ENCODE data around the gene TEAD3.
A peak's percentile ranks its signal among the peaks of the same experiment; 100 is the strongest.
"Not testable (repeated sequence)": the region's sequence is repeated elsewhere in the genome, so short reads cannot be mapped to it uniquely, and the experiment has no call there.

The TEAD3 gene

DNA sequence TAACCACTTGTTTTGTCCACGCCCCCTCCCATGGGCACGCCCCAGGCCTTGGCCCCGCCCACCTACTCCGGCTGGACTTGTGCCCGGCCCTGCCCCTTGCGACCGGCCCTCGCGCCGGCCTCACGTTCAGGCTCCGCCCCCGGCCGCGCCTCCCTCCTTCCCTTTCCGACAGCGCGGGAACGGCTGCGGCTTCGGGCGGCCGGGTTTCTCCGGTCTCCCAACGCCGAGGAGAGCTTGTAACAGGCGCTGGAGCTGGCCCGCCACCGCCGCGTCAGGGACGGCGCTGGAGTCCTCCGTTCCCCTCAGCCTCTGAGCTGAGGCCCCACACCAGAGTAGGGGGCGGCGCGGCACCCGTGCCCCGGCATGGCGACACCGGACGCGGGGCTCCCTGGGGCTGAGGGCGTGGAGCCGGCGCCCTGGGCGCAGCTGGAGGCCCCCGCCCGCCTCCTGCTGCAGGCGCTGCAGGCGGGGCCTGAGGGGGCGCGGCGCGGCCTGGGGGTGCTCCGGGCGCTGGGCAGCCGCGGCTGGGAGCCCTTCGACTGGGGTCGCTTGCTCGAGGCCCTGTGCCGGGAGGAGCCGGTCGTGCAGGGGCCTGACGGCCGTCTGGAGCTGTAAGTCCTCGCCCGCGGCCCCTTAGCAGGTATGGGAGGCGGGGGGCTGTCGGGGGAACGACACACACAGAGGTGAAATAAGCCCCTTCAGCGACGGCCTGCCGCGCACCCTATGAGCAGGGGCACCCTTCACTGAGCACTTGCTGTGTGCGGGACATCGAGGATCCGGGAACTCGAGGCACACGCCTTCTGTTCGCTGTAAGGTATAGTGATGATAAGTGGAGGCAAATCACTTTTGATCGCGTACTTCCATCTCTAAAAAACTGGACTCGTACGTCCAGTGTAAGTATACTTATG lies 44.4 kb downstream of the TEAD3 start, which contains the start of gene FANCE:
FANCE (plus strand) TSS at position 156 of the 908 bp plus-strand sequence; CDS start at position 364, 208 bp downstream.
- peak; percentile 83 to 84 for DNase-seq (ENCODE audit: low read depth in 1 of 2, low spot score in 1 of 2)

DNA sequence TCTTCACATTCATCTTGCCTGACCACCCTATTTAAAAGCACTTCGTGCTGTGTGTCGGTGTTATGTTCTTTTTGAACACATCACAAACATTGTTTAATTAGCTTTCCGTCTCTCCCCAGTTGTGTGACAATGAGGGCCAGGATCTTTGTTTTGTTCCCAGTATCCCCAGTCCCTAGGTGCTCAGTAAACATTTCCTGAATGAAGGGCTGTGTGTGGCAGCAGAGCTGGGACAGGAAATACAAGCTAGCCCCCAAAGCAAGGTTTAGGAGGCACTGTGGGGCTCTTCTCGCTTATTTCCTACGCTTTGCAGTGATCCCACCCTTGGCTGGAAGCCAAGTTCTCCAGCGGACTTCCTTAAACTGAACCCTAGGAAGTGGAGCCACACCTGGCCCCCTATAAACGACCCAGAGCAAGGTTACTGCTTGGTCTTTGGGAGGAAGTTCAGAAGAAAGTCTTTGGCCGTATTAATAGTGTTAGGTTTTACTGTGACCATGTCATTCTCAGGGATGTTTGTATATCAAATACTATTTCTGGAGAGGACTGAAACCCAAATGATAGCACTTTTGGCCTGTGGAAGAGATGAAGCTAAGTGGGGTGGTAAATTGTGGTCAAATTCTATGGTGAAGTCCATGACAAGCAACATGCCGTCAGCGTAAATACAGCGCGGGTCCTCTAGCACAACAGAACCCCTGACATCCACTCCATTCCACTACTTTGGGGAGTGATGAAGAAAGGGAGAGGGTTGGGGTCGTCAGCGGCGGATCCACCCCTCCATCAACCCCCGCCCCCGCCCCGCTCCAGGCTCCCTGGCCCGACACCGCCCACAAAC lies 45.3 kb downstream of the TEAD3 start:
- no peak for DNase-seq (ENCODE audit: low read depth in 1 of 2, low spot score in 1 of 2)

DNA sequence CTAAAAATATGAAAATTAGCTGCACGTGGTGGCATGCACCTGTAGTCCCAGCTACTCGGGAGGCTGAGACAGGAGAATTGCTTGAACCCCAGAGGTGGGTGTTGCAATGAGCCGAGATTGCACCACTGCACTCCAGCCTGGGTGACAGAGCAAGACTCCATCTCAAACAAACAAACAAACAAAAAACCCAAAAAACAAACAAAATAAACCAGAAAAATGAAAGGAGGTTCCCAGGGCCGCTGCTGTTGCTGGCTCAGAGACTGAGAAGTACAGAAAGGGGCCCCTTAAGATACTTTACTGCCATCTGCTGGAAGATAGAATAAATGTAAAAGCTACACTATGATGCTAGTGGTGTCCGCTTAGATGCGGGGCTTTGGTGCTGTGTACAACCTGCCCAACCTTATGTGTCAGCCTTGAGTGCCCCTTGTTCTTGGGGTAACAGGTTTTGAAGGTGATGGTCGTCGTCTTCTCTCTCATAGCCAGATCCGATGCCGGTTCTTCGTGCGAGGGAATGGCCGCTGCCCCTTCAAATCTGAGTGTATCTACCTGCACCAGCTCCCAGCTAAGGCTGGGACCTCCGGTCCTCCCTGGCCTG lies 47.5 kb downstream of the TEAD3 start:
- DNase-seq (ENCODE audit: low read depth in 1 of 2, low spot score in 1 of 2) = no peak

DNA sequence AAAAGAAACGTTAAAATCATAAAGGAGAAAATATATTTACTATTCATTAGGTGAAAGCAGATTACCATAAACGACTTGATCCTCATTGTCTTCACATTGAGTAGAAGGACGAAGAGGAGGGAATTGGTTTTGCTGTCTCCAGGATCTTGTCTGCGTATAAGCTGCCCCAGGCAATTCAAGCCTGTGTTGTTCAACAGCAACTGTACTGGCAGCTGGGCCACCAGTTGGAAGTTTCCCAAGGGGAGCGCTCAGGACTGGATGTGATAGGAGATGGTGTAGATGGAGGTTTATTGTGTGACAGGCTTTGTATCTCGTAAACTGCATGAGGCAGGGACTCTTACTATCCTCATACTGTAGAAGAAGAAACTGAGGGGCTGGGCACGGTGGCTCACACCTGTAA lies 48.7 kb downstream of the TEAD3 start:
- DNase-seq (ENCODE audit: low read depth in 1 of 2, low spot score in 1 of 2) = no peak

DNA sequence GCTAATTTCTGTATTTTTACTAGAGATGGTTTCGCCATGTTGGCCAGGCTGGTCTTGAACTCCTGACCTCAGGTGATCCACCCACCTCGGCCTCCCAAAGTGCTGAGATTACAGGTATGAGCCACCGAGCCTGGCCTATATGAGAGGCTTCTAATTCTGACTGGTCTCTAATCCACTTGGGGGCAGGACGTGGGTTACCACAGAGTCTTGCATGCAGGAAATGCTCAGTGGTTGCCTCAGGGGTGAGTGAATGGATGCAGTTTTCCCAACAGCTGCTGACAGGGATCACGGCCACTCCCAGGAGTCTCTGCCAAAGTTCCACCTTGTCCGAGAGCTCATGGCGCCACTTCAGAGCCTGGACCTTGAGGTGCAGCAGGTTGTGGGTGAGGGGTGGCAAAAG lies 51.2 kb downstream of the TEAD3 start:
- no peak for DNase-seq (ENCODE audit: low read depth in 1 of 2, low spot score in 1 of 2)

DNA sequence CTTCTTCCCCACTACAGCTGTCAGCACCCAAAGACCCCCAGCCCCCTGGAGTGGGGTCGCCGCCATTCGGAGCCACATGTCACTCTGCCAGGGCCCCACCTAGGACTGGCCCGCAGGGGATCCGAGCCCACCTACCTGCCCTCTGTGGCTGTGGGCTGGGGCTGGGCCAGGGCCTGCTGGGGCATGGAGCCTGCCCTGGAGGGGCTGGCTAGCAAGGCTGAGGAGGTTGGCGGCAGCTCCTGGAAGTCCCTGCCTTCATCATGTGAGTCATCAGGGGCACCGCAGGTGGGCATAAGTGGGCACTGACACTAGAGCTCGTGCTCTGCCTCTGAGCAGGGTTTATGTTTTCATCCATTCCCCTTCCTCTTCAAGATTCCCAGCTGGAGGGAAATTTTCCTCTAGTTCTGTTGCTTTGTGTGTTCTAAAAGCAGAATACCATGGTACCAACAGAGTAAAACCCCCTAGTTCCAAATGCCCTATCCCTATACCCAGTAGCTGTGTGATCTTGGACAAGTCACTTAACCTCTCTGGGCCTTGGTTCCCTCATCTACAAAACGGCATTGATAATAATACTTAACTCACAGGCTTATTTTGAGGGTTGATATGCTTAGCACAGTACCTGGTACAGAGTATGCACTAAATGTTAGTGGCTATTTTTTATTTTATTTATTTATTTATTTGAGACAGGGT lies 53.4 kb downstream of the TEAD3 start:
- no peak for DNase-seq (ENCODE audit: low read depth in 1 of 2, low spot score in 1 of 2)

DNA sequence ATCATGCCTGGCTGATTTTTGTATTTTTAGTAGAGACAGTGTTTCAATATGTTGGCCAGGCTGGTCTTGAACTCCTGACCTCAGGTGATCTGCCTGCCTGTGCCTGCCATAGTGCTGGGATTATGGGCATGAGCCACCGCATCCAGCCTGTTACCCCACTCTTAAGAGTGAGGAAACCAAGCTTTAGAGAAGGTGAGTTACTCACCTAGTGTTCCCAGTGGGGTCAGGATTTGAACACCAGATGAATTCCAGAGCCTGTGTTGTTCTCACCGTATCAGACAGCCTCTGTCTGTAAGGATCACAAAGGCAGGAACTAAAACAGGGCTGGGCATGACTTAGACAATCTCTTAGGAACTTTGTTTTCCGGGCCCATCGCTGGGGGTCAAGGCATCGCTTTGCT lies 54.2 kb downstream of the TEAD3 start:
- DNase-seq (ENCODE audit: low read depth in 1 of 2, low spot score in 1 of 2) = no peak

DNA sequence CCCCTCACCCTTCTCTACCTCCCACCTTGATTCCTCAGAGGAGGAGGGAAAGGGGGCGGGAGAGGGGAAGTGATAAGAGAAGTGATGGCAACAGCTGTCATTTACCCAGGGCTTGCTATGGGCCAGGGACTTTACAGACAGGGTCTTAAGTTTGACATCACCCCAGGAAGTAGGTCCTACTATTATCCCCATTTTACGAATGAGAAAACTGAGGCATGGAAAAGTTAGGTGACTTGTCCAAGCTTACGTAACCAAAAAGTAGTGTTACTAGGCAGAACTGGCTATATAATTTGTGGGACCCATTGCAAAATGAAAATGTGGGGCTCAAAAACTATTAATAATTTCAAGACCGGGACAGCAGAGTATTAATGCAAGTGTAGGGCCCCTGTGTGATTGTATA lies 55.2 kb downstream of the TEAD3 start:
- no peak for DNase-seq (ENCODE audit: low read depth in 1 of 2, low spot score in 1 of 2)

DNA sequence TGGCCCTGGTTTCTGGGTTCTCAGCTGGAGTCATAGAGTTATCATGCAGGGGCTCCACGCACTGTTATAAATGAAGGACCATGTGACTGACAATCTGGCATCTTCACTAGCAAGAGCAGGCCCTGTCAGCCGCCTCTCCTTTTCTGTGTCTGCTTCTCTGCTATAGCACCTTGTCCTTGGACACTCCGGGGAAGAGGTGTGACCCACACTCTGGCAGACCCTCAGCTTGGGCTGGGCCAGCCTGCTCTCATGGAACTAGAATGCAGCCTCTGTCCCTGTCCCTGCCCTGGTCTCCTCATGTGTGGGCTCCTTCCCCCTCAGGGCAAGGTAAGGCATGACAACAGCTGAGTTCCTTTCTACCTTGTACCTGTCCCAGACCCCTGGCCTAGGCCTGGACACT lies 55.7 kb downstream of the TEAD3 start:
- no peak for DNase-seq (ENCODE audit: low read depth in 1 of 2, low spot score in 1 of 2)

DNA sequence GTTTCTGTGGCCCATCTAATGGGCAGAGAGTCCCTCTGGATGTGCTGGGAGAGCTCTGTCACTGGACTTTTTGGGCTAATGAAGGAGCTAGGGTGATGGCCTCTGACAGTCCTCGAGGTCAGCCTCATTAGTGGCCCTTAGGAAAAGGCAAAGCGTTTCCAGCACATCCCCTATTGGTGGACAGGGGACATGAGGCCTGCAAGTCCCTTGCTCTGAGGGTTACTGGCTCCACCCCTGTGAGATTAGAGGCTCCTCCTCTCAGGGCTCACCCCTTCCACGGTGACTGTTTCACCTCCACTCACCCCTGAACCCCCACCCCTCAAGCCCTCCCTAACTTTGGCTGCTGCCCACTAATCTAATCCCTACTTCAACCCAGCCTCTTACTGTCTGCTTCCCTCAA lies 57.6 kb downstream of the TEAD3 start:
- DNase-seq (ENCODE audit: low read depth in 1 of 2, low spot score in 1 of 2) = no peak

DNA sequence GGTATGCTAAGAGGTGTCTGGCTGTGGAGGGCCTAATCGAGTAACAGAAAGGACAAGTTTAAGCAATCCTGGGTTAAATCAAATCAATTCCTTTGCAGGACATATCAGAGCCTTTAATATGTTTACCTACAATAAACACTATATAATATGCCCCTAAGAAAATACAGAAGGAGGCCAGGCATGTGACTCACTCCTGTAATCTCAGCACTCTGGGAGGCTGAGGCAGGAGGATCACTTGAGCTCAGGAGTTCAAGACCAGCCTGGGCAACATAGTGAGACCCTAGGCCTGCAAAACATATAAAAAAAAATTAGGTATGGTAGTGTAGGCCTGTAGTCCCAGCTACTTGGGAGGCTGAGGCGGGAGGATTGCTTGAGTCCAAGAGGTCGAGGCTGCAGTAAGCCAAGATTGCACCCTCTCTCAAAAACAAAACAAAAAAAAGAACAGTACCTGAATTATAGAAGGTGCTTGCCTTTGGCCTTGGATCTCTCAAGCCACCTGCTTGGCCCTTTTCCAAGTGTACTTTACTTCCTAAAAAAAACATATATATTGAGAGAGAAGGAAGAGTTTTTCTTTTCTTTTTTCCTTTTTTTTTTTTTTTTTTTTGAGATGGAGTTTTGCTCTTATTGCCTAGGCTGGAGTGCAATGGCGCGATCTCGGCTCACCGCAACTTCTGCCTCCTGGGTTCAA lies 58.4 kb downstream of the TEAD3 start:
- not testable (repeated sequence) for DNase-seq (ENCODE audit: low read depth in 1 of 2, low spot score in 1 of 2)

DNA sequence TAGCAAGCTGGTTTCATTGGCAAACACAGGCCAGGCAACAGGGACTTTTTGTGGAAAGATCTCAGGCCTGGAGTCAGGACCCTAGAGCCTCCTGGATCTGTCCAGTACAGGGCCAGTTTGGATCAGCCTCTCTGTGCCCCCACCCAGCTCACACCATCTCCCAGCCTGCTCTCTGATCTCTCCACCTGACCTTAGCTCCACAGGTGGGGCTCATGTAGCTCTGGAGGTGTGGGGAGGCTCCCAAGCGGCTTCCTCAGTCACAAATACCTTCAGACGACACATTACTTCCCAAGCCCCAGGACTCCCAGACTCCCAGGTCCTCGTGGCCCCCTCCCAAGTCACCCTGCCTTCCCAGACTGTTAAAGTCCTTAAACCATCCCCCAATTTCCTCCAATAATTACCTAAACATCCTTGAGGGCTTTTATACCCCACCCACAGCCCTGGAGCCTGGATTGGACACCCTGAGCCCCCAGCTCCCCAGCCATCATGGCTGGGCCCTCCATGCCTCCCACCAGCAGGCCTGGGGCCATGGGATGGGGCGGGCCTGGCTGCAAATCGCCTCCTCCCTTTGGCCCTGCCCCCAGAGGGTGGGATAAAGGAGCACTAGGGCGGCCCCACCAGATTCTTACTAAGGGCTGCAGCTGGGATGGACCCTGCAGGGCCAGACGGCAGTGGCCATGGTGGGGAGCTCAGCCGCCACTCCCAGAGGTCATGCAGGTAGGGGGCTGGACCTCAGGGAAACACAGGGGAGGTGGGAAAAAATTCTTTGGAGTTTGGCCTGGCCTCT lies 60.6 kb downstream of the TEAD3 start:
- no peak for DNase-seq (ENCODE audit: low read depth in 1 of 2, low spot score in 1 of 2)

DNA sequence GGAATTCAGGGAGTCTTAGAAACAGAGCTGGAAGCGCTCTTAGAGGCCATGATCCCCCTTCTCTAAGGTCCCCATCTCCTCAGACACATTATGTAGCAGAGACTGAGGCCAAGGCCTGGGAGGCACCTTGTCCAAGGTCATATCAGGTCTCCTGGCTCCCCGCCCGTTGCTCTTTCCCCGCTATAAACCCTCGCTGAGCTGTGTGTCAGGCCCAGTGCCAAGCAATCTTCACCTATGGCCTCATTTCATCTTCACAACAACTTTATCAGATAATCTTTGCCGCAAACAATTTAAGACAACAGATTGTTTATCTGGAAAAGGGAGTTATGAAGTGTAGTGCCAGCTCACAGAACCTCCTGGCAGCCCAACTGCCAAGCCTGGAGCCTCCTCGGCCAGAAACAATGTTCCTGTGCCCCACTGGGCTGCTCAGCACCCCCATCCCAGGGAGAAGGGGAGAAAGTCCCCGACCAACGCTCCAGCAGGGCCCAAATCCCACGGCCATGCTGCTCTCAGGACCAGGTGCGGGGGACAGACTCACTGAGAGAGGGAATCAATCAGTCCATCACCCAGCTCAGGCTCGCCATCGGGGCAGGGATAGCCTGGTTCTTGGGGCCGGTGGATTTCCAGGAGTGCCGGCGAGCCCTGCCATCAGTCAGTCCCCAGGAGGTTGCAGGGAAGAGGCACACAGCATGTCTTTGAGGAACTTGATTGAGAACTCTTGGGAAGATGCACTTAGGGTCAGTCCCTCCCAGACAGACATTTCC lies 61.6 kb downstream of the TEAD3 start:
- no peak for DNase-seq (ENCODE audit: low read depth in 1 of 2, low spot score in 1 of 2)

DNA sequence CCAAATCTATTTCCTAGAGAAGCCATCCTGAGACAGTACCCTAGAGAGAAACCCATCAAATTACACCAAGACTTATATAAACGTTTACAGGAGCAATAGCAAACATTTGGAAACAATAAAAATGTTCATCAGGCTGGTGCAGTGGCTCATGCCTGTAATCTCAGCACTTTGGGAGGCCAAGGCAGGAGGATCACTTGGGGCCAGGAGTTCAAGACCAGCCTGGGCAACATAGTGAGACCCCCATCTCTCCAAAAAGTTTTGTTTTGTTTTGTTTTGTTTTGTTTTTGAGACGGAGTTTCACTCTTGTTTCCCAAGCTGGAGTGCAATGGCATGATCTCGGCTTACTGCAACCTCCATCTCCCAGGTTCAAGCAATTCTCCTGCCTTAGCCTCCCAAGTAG lies 64.2 kb downstream of the TEAD3 start:
- DNase-seq (ENCODE audit: low read depth in 1 of 2, low spot score in 1 of 2) = not testable (repeated sequence)

DNA sequence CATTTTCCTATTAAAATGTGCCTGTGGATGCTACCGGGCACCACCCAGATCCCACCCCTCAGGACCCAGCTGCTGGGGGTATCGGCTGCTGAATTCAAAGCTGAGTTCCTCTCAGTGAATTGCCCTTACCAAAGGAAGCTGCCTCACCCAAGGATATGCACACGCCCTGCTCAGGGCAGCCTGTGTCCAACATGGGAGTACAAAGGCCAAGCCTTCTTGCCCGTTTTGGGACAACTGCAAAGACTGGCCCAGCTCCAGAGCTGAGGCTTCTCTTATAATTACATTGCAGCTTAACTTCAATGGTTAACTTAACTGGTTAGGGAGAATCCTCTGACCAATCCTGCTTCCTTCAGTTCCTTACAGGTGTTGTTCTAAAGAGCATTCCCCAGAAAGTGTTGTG lies 64.6 kb downstream of the TEAD3 start:
- DNase-seq (ENCODE audit: low read depth in 1 of 2, low spot score in 1 of 2) = no peak

DNA sequence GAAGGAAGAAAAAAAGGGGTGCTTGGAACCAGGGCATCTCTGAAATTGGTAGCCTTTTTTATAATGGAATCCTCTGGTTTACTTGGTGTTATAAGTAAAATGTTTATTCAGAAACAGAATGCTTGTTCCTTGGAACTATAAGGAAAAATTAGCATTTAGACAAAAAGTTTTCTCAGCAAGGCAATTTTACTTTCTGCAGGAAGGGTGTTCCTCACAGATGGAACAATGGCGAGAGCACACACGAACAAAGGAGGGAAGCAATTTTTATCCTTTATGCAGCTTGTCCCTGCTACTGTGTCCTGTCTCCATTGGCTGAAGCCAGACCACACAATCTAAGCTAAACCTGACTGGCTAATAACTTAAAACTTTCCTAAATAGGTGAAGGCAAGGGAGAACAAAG lies 67.4 kb downstream of the TEAD3 start:
- no peak for DNase-seq (ENCODE audit: low read depth in 1 of 2, low spot score in 1 of 2)

DNA sequence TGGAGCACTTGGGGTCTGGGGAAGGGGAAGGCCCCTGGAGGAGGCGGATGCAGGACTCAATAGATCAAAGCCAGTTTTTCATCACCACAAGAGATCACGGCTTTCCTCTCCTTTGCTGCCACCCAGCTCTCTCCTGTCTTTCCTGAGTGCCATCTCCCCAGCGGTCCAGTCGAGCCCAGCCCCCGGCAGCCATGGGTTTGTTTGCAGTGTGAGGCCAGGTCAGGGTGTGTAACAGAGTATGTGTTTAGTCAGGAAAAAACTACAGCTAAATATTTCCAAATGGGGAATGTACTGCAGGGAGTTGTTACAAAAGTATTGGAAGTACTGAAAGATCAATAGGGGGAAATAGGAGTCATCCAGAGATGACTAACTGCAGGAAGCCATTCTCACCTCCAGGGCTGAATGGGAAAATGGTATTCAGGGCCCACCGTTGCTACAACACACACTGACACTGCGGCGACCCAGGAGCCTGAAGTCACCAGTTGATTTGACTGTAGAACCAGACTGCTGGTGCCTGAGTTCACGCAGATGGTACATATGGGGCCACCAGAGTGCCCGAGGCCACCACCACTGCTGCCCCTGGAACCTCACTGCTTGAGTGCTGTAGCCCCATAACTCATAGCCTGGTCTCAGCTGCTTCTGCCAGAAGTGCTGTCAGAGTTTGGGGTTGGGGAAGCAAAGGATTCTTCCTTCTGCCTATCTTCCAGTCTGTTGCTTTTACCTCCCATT lies 68.3 kb downstream of the TEAD3 start:
- DNase-seq (ENCODE audit: low read depth in 1 of 2, low spot score in 1 of 2) = no peak

DNA sequence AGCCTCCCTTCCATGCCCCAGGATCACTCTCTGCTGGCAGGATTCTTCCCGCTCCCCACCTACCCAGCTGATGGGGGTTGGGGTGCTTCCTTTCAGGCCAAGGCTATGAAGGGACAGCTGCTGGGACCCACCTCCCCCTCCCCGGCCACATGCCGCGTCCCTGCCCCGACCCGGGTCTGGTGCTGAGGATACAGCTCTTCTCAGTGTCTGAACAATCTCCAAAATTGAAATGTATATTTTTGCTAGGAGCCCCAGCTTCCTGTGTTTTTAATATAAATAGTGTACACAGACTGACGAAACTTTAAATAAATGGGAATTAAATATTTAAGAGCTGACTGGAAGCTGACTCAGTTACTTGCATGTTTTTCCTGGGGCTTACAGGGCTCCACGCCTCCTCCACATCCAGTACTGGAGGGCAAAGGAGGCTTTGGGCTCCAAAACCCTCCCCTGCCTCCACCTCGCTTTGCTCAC lies 69.0 kb downstream of the TEAD3 start:
- no peak for DNase-seq (ENCODE audit: low read depth in 1 of 2, low spot score in 1 of 2)
